ENCODE results near the gene HDGFL1.

DNA sequence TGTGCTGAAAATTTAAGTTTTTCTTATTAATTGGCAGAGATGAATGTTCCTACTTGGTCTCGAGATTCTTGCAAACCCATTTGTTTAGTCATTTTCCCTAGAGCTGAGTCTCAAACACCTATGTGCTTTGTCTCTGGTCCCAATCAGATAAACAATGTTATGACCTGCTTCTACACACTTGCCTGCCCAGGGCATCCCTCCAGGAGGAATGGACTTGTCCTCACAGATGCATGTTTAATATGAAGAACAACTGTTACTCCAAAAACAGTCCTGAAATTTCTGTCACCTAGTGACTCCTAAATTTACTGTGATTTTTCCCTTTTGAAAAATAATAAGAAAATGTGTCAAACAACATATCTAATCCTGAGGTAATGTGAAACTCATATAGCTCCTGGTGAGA, 43.7 kb downstream of the HDGFL1 start:
- TF ChIP-seq REST (IDR thresholded peaks at IDR 0.05; ENCODE audit: insufficient read depth in 1 of 2, low read depth in 2 of 2, low read length in 2 of 2) (no peak), POLR2AphosphoS5 (IDR thresholded peaks at IDR 0.05; ENCODE audit: low read depth, low read length) (no peak)

Data from PFSK-1 (cell line).